Kidney (tissue), 14 donors: ENCODE data around the gene SLC4A5. TPM values are rescaled to one million over a fixed set of nuclear protein-coding genes. Genes with fewer than 3 reads are reported as not detected.

Experiments
- DNase-seq, 5 donors: peaks; one replicate each; pipeline ENCODE4 v3.0.0-alpha.2; 2013 to 2020
- FAIRE-seq: peaks from 2 replicates; lab custom pipeline; 2012; peaks lifted over from hg19 to GRCh38; lab: Jason Lieb, UNC
- H3K27ac ChIP-seq, 2 donors: one replicate each; pipeline ENCODE4 v1.7.0; 2013; ENCODE audit warnings: low read depth in 2 of 2, low read length in 2 of 2, inconsistent platforms in 1 of 2
- H3K27me3 ChIP-seq: one replicate; pipeline ENCODE4 v1.7.1; 2013; ENCODE audit warnings: low read length, inconsistent platforms; ENCODE audit not compliant: control insufficient read depth, insufficient read depth
- H3K36me3 ChIP-seq, 3 donors: one replicate each; pipeline versions ENCODE4 v1.7.0 to v1.7.1; 2013; ENCODE audit warnings: low read length in 3 of 3, control low read depth in 1 of 3, inconsistent platforms in 1 of 3; ENCODE audit not compliant: insufficient read depth in 3 of 3, control insufficient read depth in 2 of 3
- H3K4me1 ChIP-seq, 3 donors: one replicate each; pipeline versions ENCODE4 v1.7.0 to v1.7.1; 2013; ENCODE audit warnings: low read length in 3 of 3, inconsistent platforms in 1 of 3, low read depth in 1 of 3; ENCODE audit not compliant: control insufficient read depth in 2 of 3, insufficient read depth in 2 of 3
- H3K4me3 ChIP-seq, 3 donors: one replicate each; pipeline versions ENCODE4 v1.7.0 to v1.8.1; 2013; ENCODE audit warnings: low read length in 3 of 3, control low read depth in 1 of 3, inconsistent platforms in 1 of 3
- H3K9ac ChIP-seq, 3 donors: one replicate each; pipeline versions ENCODE4 v1.7.0 to v1.7.1; 2013; ENCODE audit warnings: low read length in 3 of 3, control low read depth in 1 of 3, inconsistent platforms in 1 of 3
- H3K9me3 ChIP-seq, 3 donors: one replicate each; pipeline versions ENCODE4 v1.7.0 to v1.7.1; 2013; ENCODE audit warnings: low read length in 3 of 3, control low read depth in 1 of 3, inconsistent platforms in 1 of 3; ENCODE audit not compliant: control insufficient read depth in 2 of 3, insufficient read depth in 1 of 3
- CTCF ChIP-seq: IDR thresholded peaks from 3 replicates; pipeline ENCODE4 v1.5.1; 2012; ENCODE audit warnings: mild to moderate bottlenecking, moderate library complexity, borderline replicate concordance; ENCODE audit not compliant: insufficient read depth; ENCODE audit errors: extremely low read depth
- intact Hi-C: fragments of 100-400 bp; cut with DNase I; formaldehyde crosslinking; loops from one replicate; pipeline ENCODE4 v1.11.1; 2022
- polyA plus RNA-seq: library from polyadenylated mRNA; stranded (reverse); fragments of 350-450 nt; fragmentation: Illumina TruSeq; extraction: RNeasy Lipid Tissue Mini Kit (QIAGEN cat#74804); gene quantifications from one replicate; pipeline ENCODE4 v1.2.3, GENCODE V29; 2014; ENCODE audit warnings: low read depth, low replicate concordance; ENCODE audit not compliant: insufficient read depth
- total RNA-seq: library from RNA; stranded (reverse); fragmentation: NEBNext Ultra II Directional; extraction: Animal tissue kit (Norgen Biotek cat#: 25700); gene quantifications from one replicate; pipeline ENCODE4 v1.2.1, GENCODE V29; 2021
- donor health status: control.
- donor health status: control.
- donor health status: control.
- donor health status: control.
- donor health status: control.
- donor health status: DM: yes; HTN: yes; CAD: no.
- donor health status: Normal renal cell carcinoma (clear cell type).

The SLC4A5 gene
- total and polyA plus RNA-seq, 2 donors from 2014 or later = 1.1 to 5.2 TPM

GRCh38 chr2:74242354-74243071 is 100.7 kb downstream of the SLC4A5 start:
- no peak for FAIRE-seq
- intact Hi-C loops = no loop called here

GRCh38 chr2:74239346-74239745 is 103.9 kb downstream of the SLC4A5 start:
- intact Hi-C loops = no loop called here
- no peak for FAIRE-seq
- no peaks in the 10 kb centered on the region for H3K27me3 ChIP-seq
- no peaks in the 10 kb centered on the region for H3K36me3 ChIP-seq
- H3K27ac ChIP-seq = no peak overlapping the region
- H3K9me3 ChIP-seq = no peaks in the 10 kb centered on the region
- H3K9ac ChIP-seq = no peak overlapping the region
- H3K4me1 ChIP-seq = no peaks in the 10 kb centered on the region
- DNase-seq = no peak
- no peak overlapping the region for H3K4me3 ChIP-seq
- TF ChIP-seq CTCF = no peak

More at GRCh38 chr2:74242354-74243071, 100.7 kb downstream of the SLC4A5 start:
- Histone ChIP-seq H3K36me3 (no peaks in the 10 kb centered on the region), H3K9me3 (no peaks in the 10 kb centered on the region), H3K27me3 (no peaks in the 10 kb centered on the region), H3K4me1 (no peaks in the 10 kb centered on the region), H3K9ac (no peak overlapping the region), H3K4me3 (no peak overlapping the region), H3K27ac (no peak overlapping the region)
- DNase-seq = no peak
- TF ChIP-seq CTCF = no peak

GRCh38 chr2:74238879-74239278 is 104.3 kb downstream of the SLC4A5 start:
- no peaks in the 10 kb centered on the region for H3K36me3 ChIP-seq
- no peak overlapping the region for H3K27ac ChIP-seq
- no peak overlapping the region for H3K4me3 ChIP-seq
- FAIRE-seq (no peak), DNase-seq (no peak)
- no peaks in the 10 kb centered on the region for H3K4me1 ChIP-seq
- H3K9me3 ChIP-seq = no peaks in the 10 kb centered on the region
- no peak for TF ChIP-seq CTCF
- intact Hi-C loops = no loop called here
- no peak overlapping the region for H3K9ac ChIP-seq
- no peaks in the 10 kb centered on the region for H3K27me3 ChIP-seq
